ENCODE results near the gene JUNB.

The JUNB gene

DNA sequence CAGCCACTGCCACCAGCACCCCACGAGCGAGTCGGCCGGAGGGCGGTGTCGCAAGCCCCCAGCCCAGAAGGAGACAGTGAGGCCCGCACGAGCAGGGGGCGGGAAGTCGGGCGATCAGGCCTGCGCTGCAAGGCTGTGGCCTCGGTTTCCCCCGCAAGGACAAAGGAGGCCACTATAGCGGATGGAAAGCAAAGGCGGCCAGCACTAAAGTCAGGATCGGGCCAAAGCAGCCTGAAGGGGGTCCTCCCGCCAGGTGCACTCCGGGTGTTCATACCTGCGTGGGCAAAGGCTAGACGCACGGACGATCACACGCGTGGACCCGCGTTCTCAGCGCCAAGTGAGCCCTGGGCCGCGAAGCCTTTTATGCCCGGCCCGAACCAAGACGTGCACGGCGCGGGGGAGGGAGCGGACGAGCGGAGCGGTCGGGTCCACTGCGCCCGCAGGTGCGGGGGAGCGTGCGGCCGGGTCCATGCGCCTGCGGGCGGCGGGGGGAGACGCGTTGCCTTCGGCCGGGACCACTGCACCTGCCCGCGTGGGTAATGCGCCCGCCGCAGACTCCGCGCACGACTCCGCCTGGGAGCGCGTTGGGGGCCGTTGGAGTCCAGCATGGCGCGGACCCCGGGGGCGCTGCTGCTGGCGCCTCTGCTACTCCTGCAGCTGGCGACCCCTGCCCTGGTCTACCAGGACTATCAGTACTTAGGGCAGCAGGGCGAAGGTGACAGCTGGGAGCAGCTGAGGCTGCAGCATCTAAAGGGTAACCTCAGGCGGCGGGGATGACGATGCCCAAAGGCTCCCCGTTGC, 10.4 kb downstream of the JUNB start, which contains the start of the genes PRDX2 and THSD8:
Gene PRDX2, minus strand, starts transcription at position 335 of the 801 bp plus-strand sequence. CDS start 539 bp downstream, outside the sequence.
Gene THSD8, plus strand, starts transcription at position 604 of the 801 bp plus-strand sequence. Its CDS starts 3 bp downstream, at position 607.
- in situ Hi-C loops (cut with HindIII; ENCODE audit: low sequenced_read_pairs) = loop anchor here (10.0 kb wide), 1 partner anchor 97 kb away; no protein-coding TSS in a partner anchor

DNA sequence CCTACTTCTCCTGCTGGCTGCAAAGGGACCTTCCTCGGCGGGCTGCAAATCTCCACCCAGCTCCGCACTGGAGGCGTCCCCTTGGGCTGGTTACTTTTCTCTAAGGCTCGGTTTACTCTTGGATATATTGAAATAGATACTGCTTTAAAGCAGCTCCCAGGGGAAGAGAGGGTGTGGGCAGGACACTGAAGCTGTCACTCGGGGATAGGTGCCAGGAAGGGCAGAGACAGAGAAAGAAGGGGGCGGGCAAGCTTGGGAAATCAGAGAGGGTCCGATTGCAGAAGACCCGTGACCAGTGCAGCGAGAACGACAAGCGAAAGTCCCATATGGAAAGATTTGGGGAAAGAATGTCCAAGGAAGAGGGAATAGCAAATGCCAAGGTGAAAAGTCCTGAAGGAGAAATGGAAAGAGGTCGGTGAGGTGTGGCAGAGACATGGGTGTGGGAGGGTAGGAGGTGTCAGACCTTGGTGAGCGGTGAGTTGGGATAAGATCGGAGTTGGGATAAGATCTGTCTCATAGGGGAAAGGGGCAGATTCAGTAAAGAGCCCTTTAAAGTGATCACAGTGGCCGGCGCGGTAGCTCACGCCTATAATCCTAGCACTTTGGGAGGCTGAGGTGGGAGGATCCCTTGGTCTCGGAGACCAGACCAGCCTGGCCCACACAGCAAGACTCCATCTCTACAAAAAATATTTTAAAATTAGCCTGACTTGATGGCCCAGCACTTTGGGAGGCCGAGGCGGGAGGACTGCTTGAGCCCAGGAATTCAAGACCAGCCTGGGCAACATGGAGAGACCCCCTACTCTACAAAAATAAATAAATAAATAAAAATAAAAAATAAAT, 11.2 kb downstream of the JUNB start:
- in situ Hi-C loops (cut with HindIII; ENCODE audit: low sequenced_read_pairs) = loop anchor here (10.0 kb wide), 1 partner anchor 98 kb away; no protein-coding TSS in a partner anchor

DNA sequence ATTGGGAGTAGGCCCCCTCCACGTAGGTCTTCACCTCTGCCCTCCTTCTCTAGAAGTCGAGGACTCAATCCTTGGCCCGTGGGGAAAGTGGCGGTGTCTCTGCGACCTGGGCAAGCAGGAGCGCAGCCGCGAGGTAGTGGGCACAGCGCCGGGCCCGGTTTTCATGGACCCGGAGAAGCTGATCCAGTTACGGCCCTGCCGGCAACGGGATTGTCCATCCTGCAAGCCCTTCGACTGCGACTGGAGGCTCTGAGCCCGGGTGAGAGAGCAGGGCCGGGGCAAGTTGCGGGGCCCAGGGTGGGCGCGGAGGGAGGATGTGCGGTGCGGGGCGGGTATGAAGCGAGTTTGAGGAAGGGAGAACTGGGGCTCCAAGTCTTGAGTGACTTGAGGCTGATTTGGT, 12.8 kb downstream of the JUNB start:
- in situ Hi-C loops (cut with HindIII; ENCODE audit: low sequenced_read_pairs) = loop anchor here (10.0 kb wide), 1 partner anchor 99 kb away; no protein-coding TSS in a partner anchor

DNA sequence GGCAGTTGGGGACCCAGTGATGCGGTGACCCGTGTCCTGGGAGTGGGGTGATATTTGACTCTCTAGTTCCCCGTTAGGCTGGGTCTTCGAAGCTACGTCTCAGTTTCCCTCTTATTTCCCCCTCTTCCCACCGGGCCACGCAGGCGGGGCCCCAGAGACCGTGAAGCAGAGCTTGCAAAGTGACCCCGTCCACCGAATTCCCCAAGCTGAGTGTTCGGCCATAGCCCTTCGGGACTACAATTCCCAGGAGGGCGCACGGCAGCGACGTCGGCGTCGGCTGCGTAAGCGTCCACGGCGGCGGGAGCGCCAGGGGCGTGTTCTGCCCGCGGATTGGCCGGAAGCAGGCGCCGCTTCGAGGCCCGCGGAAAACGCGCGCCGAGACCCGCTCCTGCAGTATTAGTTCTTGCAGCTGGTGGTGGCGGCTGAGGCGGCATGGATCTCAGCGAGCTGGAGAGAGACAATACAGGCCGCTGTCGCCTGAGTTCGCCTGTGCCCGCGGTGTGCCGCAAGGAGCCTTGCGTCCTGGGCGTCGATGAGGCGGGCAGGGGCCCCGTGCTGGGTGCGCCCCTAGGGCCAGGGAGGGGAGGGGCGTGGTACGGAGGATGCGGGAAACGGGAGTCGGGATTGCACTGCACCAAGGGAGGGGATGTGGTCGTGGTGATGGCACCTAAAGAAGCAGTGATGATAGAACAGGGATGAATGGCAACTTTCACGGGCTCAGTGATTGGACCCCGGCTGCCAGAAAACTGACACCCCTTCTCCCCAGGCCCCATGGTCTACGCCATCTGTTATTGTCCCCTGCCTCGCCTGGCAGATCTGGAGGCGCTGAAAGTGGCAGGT, 15.2 kb downstream of the JUNB start, which contains the start of gene RNASEH2A:
Gene RNASEH2A, plus strand, starts transcription at position 343 of the 840 bp plus-strand sequence. Its CDS starts 90 bp downstream, at position 433.
- in situ Hi-C loops (cut with HindIII; ENCODE audit: low sequenced_read_pairs) = loop anchor here (10.0 kb wide), 1 partner anchor 102 kb away; no protein-coding TSS in a partner anchor

DNA sequence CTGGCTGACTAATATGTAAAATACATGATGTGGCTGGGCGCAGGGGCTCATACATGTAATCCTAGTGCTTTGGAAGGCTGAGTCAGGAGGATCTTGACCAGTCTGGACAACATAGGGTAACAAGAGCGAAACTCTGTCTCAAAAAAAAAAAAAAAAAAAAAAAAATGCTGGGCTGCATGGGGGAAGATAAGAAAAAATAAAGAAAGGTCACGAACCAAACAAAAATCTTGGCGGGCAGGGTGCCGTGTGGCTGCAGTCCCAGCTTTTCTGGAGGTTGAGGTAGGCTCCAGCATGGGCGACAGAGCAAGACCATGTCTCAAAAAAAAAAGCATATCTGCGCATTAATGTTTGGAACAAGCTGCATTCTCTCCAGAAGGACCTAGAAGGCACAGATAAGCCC, 23.8 kb downstream of the JUNB start:
- in situ Hi-C loops (cut with HindIII; ENCODE audit: low sequenced_read_pairs) = loop anchor here (5.0 kb wide), 2 partner anchors 48 to 62 kb away; no protein-coding TSS in a partner anchor

DNA sequence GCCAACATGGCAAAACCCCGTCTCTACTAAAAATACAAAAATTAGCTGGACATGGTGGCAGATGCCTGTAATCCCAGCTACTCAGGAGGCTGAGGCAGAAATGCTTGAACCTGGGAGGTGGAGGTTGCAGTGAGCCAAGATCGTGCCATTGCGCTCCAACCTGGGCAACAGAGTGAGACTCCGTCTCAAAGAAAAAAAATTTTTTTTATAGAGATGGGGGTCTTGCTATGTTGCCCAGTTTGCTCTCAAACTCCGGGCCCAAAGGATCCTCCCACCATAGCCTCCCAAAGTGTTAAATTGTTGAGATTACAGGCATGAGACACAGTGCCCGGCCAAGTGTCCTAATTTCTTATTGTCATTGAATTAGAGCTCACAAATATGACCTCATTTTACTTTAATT, 25.9 kb downstream of the JUNB start:
- in situ Hi-C loops (cut with HindIII; ENCODE audit: low sequenced_read_pairs) = loop anchor here (5.0 kb wide), 2 partner anchors 50 to 60 kb away; no protein-coding TSS in a partner anchor

DNA sequence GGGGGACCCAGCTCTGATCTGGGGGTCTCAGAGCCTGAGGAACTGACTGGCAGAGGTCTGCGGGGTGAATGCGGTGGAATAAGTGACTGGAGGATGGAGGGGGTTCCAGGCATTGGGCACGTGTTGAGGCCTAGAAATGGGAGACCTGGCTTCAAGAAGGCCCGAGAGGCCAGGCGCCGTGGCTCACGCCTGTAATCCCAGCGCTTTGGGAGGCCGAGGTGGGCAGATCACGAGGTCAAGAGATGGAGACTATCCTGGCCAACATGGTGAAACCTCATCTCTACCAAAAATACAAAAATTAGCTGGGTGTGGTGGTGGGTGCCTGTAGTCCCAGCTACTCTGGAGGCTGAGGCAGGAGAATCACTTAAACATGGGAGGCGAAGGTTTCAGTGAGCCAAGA, 26.5 kb downstream of the JUNB start:
- in situ Hi-C loops (cut with HindIII; ENCODE audit: low sequenced_read_pairs) = loop anchor here (5.0 kb wide), 2 partner anchors 51 to 59 kb away; no protein-coding TSS in a partner anchor

DNA sequence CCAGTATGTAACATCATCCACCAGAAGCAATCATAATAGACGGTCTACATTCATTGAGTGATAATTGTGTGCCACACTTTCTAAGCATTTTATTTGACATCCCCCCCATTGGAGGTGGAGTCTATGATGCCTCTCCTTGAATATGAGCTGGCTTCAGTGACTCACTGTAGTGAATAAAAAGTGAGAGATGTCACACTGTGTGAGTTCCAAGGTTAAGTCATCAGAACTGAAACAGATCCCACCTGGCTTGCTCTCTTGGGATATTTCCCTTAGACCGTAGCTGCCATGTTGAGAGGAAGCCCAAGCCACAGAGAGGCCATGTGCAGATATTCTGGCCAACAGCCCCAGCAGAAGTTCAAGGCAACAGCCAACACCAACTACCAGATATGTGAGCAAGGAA, 30.5 kb downstream of the JUNB start:
- in situ Hi-C loops (cut with HindIII; ENCODE audit: low sequenced_read_pairs) = no loop called here

DNA sequence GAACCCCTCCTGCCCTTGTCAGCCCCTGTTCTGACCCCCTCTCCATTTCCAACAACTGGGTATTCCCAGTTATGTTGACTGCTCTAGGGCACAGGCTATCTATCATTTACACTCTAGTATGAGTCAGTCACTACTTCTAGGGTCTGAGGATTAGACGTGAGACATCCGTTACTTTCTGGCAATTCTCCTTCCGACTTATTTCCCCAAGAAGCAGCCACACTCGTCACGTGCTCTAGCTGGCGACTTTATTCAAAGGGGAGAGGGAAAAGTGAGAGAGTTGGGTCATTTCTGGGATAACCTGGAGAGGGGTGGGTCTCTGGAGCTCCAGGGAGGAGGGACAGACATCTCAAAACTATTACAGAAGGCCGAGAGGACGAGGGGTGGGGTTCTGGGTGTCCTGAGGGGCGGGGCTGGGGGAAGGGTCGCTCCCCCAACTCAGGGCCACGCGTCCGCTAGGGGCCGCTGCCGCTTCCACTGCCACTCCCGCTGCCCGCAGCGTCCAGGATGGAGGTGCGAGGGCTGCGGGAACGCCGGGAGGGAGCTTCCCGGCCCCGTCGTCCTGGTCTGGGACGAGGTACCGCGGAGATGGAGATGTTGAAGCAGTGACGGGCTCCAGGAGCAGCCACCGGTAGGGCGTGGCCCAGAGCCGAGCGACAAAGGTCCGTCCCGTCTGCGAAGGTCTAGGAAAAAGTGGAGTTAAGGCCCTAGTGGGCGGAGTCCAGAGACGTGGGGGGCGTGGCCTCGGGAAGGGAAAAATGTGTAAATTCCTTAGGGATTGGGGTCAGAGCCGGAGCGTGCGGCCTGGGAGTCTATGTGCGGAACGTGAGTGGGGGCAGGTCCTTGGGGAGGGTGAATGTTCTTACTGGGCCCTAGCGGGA, 34.2 kb downstream of the JUNB start:
- in situ Hi-C loops (cut with HindIII; ENCODE audit: low sequenced_read_pairs) = no loop called here

DNA sequence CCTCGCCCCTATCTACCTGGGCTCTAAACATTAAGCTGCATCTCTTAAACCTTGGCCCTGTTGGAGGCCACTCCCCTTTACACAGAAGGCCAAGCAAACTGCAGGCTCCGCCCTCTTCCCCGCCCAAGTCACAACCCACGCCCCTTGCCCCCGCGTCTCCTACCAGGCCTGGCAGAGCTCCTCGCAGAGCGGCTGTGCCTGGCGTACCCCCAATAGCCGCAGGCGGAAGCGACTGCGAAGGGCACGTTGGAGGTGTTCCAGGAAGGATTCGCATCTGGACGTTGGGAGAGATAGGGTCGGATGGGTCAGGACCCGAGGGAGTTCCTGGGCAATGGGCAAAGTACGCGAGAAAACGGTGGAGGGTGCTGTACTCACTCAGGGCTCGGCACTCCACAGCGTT, 37.2 kb downstream of the JUNB start:
- in situ Hi-C loops (cut with HindIII; ENCODE audit: low sequenced_read_pairs) = no loop called here

DNA sequence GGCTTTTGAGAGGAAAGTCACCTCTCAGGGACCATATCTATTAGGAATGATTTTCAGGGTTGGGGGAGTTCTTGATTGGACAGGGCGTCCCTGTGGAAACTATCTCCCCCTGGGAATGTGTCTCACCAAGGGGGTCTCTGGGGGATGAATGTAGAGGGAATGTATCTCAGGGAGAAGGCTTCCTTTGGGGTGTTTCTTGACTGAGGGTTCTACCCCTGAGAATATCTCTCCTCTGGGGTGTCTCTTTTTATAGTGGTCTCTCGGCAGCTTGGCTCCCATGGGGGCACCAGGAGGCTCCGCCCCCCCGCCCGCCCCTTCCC, 42.1 kb downstream of the JUNB start:
- in situ Hi-C loops (cut with HindIII; ENCODE audit: low sequenced_read_pairs) = no loop called here

DNA sequence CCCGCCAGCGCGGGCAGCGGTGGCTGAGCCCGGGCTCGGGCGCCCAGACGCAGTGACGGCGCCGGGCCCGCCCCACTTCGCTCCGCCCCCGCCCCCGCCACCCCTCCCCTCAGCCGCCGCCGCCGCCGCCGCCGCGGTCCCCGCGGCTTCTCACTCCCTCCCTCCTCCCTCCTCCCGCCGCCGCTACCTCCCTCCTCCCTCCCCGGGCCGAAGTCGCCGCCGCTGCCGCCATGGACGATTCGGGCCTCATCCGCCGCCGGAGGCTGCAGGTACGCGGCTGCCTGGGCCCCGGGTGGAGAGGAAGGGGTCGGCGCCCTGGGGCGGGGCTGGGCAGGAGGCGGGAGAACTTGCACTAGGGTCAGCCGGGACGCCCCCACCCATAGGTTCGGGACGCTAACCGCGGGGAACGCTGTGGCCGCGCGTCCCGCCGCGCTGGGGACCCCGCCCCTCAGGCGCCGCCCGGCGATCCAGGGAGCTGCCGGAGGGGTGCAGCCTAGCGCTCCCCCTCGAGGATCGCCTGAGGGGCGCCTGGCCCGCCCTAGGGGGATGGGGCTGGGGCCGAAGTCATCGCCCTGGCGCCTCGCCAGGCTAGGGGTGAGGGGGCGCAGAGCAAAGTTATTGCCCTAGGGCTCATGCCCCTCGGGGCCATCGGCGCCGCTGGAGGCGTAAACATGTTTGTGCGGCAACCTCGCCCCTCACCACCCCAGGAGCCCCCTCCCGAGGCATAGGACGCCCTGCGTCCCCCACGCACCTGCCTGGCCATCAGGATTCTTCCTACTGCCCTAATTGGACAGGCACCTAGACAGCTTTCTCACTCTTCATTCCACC, 42.7 kb downstream of the JUNB start:
- in situ Hi-C loops (cut with HindIII; ENCODE audit: low sequenced_read_pairs) = no loop called here

DNA sequence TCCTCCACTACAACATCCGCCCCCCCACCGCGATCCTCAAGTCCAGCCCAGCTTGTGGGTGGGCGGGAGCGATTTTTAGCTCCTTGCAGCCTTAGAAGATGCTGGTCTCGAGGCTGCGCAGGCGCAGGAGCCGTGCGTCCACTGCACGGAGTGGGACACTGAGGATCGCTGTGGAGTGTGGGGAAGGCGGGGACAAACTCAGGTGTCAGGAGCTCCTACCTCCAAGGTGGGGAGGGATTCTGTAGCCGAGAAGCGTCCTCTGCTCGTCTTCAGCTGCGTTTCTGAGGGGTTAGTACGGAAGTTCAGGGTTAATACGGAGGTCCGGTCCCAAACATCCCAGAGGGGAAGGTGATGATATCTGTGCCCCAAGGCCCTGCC, 43.3 kb downstream of the JUNB start, which contains the start of gene RTBDN:
Gene RTBDN, minus strand, starts transcription at position 14 of the 378 bp plus-strand sequence. CDS start 4,600 bp downstream, outside the sequence.
- in situ Hi-C loops (cut with HindIII; ENCODE audit: low sequenced_read_pairs) = no loop called here

DNA sequence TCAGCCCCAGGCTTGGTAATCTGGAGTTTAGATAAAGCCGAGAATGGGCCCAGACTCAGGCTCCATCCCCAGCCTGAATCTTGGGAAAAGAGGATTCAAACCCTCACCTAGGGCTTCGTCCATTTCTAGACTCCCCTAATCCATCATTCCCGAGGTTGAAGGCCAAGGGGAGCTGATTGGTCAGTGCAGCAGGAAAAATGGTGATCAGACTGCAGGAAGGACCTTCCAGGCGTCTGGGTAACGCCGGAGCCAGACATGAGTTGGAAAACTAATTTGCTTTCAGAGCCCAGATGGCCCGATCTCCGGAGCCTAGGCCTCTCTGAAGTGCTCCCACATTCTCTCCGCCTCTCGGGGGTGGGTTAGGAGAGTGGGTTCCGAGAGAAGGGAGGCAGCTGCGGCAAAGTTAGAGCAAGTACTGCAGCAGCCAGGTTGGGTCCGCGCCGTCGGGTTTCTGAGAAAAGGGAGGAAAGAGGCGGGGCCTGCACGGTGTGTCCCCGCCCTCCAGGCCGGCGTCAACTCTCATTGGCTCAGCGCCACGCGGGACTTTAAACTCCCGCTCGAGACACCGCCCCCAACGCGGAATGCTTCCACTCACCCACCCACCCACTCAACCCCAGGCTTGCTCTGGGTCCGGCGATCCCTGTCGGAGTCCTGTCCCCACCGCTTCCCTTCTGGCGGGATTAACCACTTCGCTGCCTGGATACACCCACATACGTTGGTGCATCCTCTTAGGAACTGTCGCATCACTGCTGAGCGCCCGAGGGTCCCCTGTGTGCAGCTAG, 43.9 kb downstream of the JUNB start:
- in situ Hi-C loops (cut with HindIII; ENCODE audit: low sequenced_read_pairs) = no loop called here

DNA sequence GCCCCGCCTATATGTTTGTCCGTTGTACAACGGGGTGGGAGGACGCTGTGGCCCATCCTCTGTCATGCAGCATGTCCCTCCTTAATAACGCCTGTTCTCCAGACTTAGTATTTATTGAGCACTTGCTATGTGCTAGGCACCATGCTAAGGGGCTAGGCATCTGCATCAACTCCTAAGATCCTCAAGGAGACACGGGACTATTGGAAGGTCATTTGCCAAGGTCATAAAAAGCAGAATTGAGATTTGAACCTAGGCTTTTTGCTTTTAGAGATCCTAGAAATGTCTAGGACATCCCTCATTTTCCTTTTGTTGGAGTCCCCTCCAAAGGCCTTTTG, 45.2 kb downstream of the JUNB start:
- in situ Hi-C loops (cut with HindIII; ENCODE audit: low sequenced_read_pairs) = no loop called here

DNA sequence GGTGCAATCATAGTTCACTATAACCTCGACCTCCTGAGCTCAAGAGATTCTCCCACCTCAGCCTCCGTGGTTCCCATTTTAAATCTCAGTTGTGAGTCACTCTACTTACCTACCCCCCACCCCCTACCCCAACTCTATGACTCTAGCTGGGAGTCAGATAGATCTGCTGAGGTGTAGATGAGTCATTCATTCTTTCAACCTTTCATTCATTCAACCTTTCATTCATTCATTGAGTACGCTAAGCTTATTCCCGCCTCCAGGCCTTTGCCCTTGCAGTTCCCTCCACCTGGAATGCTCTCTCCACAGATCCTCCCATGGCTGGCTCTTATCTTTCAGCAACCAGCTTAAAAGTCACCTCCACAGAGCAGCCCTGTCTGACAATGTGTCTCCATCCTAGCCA, 45.9 kb downstream of the JUNB start:
- in situ Hi-C loops (cut with HindIII; ENCODE audit: low sequenced_read_pairs) = no loop called here

DNA sequence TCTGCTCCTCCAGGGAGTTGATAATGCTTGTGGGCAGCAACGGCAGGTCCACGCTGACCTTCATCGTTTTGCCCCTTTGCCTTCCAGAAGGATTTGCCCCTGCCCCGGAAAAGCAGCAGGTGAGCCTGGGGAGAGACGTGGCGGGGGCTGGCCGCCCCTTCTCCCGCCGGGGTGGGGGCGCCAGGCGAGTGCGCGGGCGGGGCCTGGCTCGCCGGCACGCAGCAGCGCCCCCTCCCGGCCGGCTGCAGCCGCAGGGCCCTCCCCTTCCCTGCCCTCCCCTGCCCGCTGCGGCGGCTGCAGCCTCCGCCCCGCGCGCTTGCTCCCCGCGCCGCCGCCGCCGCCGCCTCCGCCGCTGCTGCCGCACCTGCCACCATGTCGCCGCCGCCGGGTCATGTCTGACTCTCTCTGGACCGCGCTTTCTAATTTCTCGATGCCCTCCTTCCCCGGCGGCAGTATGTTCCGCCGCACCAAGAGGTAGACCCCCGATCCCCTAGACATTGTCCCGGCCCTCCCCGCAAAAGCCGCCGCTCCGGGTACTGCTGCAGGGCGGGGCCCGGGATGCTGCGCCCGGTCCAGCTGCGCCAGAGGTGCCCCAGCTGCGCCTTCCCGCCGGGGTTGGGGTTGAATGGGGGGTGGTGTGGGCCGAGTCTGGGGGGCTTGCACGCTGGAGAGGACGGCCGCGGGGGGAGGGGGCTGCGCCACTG, 47.0 kb downstream of the JUNB start, which contains the start of gene MAST1:
Gene MAST1, plus strand, starts transcription at position 334 of the 704 bp plus-strand sequence. Its CDS starts 58 bp downstream, at position 392.
- in situ Hi-C loops (cut with HindIII; ENCODE audit: low sequenced_read_pairs) = no loop called here

Data from endothelial cell of hepatic sinusoid (primary cell).